NCI-H526 (cell line): ENCODE measurements around the gene TSSC4.

Experiments used
- DNase-seq, 2 experiments: peaks; one replicate each; lab custom pipeline; 2025; lab: John Stamatoyannopoulos, UW

The TSSC4 gene

DNA sequence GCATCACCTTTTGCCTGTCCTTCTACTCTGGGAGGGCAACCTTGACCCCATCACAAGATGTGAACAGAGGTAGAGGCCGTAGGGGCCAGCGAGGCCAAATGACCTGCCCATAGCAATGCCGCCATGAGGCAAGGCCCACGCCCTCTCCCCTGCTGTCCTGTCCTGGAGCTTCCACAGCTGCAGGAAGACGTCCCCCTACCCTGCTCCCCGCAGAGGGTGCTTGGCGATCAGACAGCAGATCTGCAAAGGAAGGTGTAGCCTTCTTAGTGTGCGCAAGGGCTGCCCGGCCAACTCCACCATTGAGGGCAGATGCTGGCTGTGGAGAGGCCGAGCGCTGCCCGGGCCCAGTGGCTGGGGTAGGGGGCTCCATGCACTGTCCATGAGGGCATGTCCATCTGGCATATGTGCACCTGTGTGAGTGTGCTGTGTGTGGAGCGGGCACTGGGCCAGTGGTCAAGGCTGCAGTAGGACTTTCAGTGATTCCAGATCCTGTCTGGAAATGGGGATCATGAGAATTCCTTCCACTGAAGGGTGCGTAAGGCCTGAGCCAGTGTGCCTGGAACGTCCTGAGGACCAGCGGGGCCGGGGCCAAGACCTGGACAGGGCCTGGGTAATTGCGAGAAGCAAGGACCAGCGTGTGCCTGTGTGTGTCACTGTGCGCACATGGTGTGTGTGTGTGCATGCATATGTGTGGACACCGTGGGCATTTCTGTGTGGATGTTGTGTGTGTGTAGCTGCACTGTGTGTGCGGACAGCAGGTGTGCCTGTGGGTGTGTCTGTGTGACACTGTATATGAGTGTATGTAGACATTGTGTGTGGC lies 32.8 kb downstream of the TSSC4 start:
- no peak for DNase-seq

DNA sequence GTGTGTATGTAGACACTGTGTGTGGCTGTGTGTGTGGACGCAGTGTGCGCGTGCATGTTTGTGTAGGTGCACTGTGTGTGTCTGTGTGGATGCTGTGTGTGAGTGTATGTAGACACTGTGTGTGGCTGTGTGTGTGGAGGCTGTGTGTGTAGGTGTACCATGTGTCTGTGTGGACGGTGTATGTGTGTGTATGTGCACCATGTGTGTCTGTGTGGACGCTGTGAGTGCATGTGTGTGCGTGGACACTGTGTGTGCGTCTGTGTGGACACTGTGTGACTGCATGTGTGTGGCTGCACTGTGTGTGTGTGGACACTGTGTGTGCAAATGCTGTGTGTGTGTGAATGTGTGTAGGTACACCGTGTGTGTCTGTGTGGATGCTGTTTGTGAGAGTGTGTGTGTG lies 33.5 kb downstream of the TSSC4 start:
- no peak for DNase-seq

DNA sequence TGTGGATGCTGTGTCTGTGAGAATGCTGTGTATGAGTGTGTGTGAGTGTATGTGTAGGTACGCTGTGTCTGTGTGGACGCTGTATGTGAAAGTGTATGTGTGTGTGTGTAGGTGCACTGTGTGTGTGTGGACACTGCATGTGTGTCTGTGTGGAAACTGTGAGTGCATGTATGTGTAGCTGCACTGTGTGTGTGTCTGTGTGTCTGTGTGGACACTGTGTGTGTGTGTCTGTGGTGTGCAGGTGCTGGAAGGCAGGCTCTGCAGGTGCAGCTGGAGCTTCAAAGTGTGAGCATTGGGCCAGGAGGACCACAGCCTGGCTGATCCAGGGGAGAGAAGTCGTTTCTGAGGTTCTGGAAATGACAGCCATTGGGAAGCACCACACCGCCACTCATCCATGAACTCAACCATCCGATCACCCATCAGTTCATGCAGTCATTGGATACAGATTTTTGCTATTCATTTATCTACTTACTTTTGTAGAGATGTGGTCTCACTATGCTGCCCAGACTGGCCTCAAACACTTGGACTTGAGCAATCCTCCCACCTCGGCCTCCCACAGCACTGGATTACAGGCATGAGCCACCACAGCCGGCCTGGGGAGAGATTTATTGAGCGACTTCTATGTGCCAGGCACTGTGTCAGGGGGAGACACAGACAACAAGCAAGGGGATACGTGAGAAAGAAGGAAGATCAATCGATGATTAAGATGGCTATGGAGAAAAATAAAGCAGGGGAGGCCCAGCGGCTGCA lies 34.1 kb downstream of the TSSC4 start:
- DNase-seq = no peak

DNA sequence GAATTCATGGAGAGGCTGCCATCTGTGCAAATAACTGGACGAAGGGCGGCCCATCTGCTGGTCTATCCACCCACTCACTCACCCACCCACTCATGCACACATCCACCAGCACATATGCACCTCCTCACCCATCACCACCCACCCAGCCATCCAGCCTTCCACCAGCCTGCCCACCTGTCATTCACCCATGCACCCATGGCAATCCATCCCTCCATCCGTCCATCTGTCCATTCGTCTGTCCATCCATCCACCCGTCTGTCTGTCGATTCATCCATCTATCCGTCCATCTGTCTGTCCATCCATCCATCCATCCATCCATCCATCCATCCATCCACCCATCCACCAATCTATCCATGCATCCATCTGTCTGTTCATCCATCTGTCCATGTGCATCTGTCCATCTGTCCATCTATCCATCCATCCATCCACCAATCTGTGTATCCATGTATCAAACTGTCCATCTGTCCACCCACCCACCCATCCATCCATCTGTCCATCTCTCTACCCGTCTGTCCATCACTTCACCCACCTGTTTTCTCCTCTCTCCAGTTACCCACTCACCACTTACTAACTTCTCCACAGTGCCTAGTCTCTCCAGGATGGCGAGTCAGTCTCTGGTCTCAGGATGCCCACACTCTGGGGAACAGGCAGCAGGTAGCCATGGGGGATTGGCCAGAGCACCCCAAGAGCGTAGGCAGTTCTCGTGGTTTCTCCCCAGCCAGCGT lies 34.9 kb downstream of the TSSC4 start:
- no peak for DNase-seq

DNA sequence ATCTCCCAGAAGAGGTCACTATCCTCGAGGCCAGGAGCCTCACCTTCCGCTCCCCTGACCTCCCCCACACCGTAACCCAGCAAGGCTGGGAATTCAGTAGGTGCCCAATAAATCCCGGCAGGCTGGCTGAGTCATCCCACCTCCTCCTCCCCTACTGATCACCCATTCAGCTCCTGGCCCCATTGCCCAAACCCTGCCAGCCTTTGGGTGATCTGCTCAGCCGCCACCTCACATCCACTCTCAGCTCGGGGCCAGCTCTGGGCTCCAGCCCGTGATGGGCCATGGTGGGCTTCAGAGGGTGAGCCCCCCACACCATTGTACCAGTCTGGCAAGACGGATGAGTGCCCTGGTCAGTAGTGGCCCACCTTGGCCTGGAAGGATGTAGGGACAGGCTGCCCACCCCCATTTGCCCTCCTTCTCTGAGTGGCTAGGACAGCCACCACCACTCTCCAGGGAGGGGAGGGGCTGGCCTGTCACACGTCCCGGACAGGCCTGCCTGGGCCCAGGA lies 35.5 kb downstream of the TSSC4 start:
- DNase-seq = no peak

DNA sequence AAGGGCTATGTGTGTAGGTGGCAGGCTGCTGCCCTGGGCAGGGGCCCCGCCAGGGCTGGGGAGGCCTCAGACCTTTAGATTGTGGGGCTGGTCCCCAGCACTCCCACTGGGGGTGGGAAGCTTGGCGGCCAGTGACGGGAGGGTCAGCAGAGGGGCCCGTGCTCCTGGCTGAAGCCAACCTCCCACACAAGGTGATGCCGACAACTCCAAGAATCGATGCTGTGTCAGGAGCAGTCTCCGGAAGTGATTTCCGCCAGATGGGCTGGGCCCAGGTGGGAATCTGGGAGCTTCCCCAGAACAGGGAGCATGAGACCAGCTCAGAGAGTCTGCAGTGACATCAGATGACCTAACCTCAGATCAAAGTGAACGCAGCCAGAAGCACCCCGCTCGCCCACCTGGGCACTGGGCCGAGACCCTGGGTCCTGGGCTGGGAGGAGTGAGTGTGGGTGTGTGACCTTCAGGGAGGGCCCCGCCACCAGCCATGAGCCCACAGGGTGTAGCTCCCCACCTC lies 36.0 kb downstream of the TSSC4 start:
- no peak for DNase-seq

DNA sequence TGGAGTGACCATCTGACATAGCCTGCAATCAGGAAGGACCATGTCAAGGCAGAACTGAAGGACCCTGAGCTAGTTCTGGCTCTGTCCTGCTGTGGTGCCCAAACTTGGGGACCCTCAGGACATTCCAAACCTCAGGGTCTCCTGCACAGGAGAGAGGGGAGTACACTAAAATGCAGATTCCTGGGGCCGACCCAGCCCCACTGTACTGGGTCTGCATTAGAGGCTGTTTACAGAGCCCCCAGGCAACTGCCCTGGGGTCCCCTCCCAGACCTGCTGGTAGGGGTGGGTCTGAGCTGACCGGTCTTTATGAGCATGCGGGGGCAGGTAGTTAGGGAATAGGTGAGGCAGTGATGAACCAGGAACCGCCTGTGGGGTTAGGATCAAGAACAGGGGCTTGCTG lies 37.0 kb downstream of the TSSC4 start:
- no peak for DNase-seq

DNA sequence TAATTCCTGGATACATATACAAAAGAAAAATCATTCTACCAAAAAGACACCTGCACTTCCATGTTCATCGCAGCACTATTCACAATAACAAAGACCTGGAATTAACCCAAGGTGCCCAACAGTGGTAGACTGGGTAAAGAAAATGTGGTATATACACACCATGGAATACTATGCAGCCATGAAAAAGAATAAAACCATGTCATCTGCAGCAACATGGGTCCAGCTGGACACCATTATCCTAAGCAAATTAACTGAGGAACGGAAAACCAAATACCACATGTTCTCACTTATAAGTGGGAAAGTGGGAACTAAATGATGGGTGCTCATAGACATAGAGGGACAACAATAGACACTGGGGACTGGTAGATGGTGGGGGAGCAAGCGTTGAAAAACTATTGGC lies 39.3 kb downstream of the TSSC4 start:
- DNase-seq = no peak

DNA sequence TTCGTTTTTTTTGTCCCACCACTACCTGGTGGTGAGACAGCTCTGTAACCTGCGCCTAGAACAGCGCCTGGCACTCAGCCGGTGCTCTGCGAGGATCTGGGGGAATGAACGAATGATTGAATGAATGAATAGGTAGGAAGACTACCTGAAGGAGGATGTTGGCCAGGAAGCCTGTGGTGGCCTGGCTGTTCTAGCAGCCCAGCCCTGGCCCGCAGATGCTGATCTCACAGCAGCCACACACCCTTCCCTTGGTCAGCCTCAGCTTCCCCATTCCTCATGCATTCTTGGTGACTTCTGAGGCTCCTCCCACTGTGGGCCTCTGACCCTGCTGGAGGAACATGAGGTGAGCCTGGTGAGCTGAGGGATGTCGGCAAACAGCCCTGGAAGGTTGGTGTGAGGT lies 40.1 kb downstream of the TSSC4 start:
- DNase-seq = no peak

DNA sequence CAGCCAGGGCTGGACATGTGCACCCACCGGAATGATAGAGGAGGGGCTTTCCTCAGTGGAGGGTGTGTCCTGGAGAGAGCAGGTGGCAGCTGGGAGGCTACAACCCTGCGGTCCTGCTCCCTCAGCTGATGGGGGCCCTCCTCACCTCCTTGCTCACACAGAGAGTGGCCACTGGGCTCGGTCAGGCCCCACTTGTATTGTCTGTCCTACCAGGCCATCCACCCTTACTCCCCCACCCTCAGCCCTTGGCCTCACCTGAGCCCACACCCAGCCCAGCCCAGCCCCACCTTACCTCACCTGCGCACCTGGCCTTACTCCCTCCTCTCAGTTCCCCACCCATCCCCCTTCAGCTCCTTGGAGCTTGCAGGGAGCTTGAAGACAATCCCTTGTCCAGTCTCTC lies 40.6 kb downstream of the TSSC4 start:
- DNase-seq = no peak

DNA sequence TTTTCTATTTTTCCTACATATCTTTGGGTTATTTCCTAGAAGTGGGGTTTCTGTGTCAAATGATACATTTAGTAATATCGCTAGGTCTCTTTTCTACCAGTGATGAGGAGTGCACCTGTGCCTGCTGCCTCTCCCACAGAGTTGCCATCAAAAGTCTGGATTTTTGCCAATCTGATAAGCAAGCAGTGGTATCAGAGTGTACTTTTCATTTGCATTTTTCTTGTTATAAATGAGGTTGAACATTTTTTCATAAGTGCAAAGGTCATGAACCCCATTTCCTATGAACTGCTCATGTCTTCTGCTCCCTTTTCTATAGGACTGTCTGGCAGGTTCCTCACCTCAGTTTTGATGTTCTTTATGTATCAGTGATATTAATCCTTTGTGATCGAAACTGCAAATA lies 42.0 kb downstream of the TSSC4 start:
- DNase-seq = peak; percentile 46 to 49

DNA sequence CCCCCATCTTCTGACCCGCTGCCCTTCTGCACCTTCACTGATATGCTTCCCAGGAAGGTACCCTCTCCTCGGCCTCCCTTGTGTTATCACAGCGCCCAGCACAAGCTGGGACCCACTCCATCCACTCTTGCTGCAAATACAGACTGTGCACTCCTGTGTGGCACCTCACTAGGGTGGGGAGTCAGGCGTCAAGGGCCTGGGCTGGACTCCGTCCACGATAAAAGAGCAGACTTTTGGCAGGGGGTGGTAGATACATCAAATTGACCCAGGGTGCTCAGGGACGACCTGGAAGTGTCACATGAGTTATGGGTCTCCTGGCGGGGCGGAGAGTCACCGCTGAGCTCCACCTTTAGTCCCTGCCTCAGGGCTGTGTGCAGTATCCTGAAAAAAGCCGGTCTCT lies 42.9 kb downstream of the TSSC4 start:
- DNase-seq = no peak

DNA sequence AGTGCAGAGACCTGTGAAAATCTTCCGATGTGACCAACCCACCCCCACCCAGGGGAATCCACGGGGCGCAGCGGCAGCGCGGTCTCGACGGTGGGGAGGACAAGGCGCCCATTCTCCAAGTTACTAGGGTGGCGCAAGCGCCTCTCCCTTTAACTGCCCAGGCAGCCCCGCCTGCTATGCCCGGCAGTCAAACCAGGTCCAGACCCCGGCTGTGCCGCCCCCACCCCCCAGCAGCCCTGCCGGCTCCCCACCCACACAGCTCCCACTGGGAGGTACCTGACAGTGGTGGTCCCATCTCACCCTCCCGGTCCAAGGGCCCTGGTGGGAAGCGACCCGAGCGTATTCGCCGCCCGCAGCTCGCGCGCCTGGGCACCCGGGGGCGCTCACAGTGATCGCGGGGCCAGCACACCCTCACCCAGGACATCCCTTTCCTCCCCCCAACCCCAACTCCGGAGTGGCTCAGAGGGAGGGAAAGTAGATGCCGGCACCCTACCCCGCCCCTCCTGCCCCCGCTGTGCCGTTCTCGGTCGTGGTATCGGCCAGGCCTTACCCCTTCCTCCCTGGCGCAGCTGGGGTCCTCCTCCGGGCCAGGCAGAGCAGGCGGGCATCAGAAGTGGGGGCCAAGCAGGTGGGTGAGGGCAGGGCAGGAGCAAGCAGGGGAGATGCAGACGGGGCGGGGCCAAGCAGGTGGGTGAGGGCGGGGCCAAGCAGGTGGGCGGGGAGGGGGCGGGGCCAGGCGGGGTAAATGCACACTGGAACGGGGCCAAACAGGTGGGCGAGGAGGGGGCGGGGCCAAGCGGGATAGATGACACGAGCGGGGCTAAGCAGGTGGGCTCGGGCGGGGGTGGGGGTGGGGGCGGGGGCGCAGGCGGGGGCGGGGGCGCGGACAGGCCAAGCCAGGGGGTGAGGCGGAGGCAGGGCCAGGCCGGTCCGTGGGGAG lies 43.6 kb downstream of the TSSC4 start, which contains the start of gene TRPM5:
TSS of gene TRPM5 (minus strand) at position 634 of the 940 bp plus-strand sequence. CDS start 21,478 bp downstream, outside the sequence.
- DNase-seq = peak; percentile 48 to 92

DNA sequence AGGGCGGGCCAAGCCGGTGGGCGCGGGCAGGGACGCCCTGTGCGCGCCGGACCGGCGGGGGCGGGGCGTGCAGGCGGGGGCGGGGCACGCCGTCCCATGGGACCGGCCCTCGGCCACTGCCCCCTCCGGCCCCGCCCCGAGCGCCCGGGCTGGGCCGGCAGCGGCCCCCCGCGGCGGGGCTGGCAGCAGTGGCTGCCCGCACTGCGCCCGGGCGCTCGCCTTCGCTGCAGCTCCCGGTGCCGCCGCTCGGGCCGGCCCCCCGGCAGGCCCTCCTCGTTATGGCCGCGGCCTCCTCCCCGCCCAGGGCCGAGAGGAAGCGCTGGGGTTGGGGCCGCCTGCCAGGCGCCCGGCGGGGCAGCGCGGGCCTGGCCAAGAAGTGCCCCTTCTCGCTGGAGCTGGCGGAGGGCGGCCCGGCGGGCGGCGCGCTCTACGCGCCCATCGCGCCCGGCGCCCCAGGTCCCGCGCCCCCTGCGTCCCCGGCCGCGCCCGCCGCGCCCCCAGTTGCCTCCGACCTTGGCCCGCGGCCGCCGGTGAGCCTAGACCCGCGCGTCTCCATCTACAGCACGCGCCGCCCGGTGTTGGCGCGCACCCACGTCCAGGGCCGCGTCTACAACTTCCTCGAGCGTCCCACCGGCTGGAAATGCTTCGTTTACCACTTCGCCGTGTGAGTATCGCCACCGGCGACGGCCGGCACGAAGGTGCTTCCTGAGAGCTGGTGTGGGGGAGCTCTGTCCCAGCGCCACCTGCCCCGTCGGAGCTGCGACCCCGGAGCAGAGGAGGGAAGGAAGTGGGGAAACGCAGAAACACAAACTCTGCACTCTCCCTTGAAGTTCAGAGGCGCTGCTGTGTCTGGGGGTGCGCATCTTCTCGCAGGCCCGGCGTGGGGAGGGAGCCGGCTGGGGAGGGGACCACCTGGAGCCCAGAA lies 44.5 kb downstream of the TSSC4 start, which contains the start of gene KCNQ1:
TSS of gene KCNQ1 (plus strand) at position 188 of the 925 bp plus-strand sequence. CDS start at position 279, 91 bp downstream.
- DNase-seq = peak in 1 of 2 experiments; percentile 92

DNA sequence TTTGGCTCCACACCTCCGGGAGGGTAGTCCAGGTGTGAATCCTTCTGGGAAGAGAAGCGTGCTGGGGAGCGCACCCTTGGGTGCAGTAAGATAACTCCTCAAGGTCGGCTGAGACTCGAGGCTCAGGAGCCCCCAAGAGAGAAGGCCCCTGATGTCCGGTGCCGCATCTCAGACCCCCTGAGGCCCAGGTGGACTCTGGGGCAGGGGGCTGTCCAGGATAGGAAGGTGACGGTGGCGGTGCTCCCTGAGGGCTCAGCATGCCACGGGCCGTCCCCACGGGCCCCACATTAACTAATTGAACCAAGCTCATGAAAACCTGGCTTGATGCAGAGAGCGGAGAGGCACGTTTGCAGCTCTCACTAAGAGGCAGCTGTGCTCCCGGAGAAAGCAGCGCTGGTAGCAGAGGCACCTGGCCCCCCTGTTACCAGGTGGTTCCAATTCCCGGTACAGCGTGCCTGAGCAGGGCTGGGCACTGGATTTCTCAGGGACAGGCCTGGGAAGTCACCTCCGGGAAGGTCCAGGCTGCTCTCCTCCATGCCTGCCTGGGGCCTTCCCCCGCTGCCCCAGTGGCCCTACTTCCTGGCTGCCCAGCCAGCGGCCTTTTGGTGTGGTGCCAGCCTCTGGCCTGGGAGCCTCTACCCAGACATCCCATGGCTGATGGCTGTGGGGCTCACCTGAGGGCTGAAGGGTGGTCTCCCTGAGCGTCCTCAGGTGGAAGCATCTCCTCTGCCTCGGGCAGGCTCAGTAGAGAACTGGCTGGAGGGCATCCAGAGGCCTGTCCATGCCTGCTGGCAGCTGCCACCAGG lies 45.4 kb downstream of the TSSC4 start:
- DNase-seq = peak in 1 of 2 experiments; percentile 75

DNA sequence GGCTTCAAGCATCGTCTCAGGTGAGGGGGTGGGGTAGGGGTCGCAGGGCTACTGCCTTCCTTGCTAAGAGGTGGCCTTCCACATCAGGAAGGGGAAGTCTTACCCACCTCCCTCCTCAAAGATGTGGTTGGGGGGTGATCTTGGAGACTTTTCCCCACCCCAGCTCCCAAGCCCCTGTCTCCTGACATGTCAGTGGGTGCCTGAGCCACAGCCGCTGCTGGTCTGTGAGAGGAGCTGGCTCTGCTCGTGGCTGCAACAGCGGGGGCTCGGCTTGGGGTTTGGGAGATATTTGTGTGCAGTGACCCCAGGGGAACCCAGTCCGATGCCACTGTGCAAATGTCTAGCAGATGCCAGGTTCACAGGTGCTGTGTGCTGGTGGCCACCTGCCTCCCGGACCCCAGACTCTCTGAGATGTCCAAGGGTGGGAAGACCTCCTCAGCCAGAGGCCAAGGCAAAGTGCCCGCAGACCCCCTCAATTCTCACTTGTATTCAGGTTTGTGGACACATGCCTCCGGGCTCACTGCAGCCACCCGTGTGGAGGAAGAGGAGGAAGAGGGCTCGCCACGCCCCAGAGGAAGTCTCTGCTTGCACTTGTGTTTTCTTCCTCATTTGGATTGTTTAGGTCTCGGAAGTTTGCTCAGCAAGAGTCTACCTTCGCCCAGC lies 46.2 kb downstream of the TSSC4 start:
- no peak for DNase-seq

DNA sequence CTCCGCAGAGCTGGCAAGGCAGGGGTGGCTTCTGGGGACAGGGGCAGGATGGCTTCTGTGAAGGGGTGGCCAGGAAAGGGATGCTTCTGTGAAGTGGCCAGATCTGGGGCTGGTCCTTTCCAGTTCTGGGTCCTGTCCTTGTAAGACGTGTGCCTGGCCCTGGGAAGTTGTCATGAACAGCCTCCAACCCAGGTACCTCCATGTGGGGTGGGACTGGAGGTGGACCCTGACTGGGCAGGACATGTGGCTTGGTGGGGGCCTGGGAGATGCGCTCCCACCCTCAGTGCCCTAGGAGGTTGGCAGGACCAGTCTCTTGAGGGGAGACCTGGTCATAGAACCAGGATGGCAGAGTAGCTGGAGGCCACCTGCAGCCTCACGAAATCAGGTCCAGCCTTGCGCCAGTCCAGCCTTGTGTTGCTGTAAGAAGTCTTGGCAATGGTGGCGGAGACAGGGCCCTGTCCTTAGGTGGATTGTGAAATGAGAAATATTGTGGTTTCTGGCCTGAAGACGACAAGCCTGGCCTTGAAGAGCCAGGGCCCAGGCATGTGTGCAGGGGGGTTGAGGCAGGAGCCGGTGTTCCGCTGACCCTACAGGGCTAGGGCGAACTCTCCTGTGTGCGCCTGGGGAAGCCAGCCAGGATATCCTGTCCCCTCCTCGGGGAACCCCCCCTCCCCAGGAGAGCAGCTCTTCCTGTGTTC lies 46.9 kb downstream of the TSSC4 start:
- DNase-seq = no peak
